SK-N-SH (cell line): ENCODE measurements around the gene FBXW8.

Source experiments
- FOXJ3 ChIP-seq: sonication (generic); formaldehyde crosslinking; IDR thresholded peaks from 2 replicates; pipeline ENCODE4 v1.5.1; 2020; ENCODE audit warnings: mild to moderate bottlenecking, missing genetic modification reagents
- POLR2AphosphoS5 ChIP-seq: IDR thresholded peaks from 2 replicates; pipeline ENCODE4 v1.6.1; 2012; ENCODE audit warnings: low read depth, low read length
- RCOR1 ChIP-seq: fragments of 150-350 bp; IDR thresholded peaks from 2 replicates; pipeline ENCODE4 v1.6.1; 2017; ENCODE audit warnings: antibody characterized with exemption, low read length
- REST ChIP-seq: IDR thresholded peaks from 2 replicates; pipeline ENCODE4 v1.6.1; 2012; ENCODE audit warnings: mild to moderate bottlenecking, low read depth, low read length, moderate library complexity
- TF ChIP-seq, protein P1 (sequence below): fragments of 200-600 bp; sonication (generic); IDR thresholded peaks from 2 replicates; pipeline ENCODE4 v1.6.1; 2017; ENCODE audit warnings: antibody characterized with exemption, mild to moderate bottlenecking, moderate library complexity
- TF ChIP-seq, protein P2 (sequence below): fragments of 150-350 bp; IDR thresholded peaks from 2 replicates; pipeline ENCODE4 v1.6.1; 2016; ENCODE audit warnings: mild to moderate bottlenecking, low read depth, low read length

GRCh38 chr12:116887244-116887643 lies 23.5 kb upstream of the FBXW8 start:
- TF ChIP-seq, protein P1, sequence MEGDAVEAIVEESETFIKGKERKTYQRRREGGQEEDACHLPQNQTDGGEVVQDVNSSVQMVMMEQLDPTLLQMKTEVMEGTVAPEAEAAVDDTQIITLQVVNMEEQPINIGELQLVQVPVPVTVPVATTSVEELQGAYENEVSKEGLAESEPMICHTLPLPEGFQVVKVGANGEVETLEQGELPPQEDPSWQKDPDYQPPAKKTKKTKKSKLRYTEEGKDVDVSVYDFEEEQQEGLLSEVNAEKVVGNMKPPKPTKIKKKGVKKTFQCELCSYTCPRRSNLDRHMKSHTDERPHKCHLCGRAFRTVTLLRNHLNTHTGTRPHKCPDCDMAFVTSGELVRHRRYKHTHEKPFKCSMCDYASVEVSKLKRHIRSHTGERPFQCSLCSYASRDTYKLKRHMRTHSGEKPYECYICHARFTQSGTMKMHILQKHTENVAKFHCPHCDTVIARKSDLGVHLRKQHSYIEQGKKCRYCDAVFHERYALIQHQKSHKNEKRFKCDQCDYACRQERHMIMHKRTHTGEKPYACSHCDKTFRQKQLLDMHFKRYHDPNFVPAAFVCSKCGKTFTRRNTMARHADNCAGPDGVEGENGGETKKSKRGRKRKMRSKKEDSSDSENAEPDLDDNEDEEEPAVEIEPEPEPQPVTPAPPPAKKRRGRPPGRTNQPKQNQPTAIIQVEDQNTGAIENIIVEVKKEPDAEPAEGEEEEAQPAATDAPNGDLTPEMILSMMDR, result no peak
- no peak for TF ChIP-seq REST
- TF ChIP-seq POLR2AphosphoS5, result no peak
- TF ChIP-seq, protein P2, sequence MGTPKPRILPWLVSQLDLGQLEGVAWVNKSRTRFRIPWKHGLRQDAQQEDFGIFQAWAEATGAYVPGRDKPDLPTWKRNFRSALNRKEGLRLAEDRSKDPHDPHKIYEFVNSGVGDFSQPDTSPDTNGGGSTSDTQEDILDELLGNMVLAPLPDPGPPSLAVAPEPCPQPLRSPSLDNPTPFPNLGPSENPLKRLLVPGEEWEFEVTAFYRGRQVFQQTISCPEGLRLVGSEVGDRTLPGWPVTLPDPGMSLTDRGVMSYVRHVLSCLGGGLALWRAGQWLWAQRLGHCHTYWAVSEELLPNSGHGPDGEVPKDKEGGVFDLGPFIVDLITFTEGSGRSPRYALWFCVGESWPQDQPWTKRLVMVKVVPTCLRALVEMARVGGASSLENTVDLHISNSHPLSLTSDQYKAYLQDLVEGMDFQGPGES, result no peak
- TF ChIP-seq FOXJ3, result no peak
- no peak for TF ChIP-seq RCOR1
